KMS-11 (cell line): Measurements from ENCODE around the gene ARHGDIG.

Source experiments
- H2AFZ ChIP-seq: fragments of 200-600 bp; sonication (generic); 2 replicates; pipeline ENCODE4 v1.6.1; 2016; ENCODE audit warnings: antibody characterized with exemption, mixed run types, low read depth
- H3K27ac ChIP-seq: fragments of 200-600 bp; sonication (generic); 2 replicates; pipeline ENCODE4 v1.6.1; 2016; ENCODE audit warnings: mild to moderate bottlenecking, mixed run types
- H3K27me3 ChIP-seq: fragments of 200-600 bp; sonication (generic); 2 replicates; pipeline ENCODE4 v1.6.1; 2017; ENCODE audit warnings: mild to moderate bottlenecking, low read depth, mixed run types, moderate library complexity; ENCODE audit not compliant: insufficient read depth
- H3K36me3 ChIP-seq: fragments of 200-600 bp; sonication (generic); 2 replicates; pipeline ENCODE4 v1.6.1; 2017; ENCODE audit warnings: mild to moderate bottlenecking, mixed run types; ENCODE audit not compliant: insufficient read depth
- H3K4me1 ChIP-seq: fragments of 200-600 bp; sonication (generic); 2 replicates; pipeline ENCODE4 v1.6.1; 2016; ENCODE audit warnings: mild to moderate bottlenecking, low read depth, mixed run types; ENCODE audit not compliant: poor library complexity, severe bottlenecking
- H3K4me2 ChIP-seq: fragments of 200-600 bp; sonication (generic); 2 replicates; pipeline ENCODE4 v1.7.0; 2016; ENCODE audit warnings: mild to moderate bottlenecking, mixed run types
- H3K4me3 ChIP-seq: fragments of 200-600 bp; sonication (generic); IDR thresholded peaks from 2 replicates; pipeline ENCODE4 v1.6.1; 2017; ENCODE audit warnings: low read depth, low read length, mixed read lengths; ENCODE audit not compliant: insufficient read depth
- H3K79me2 ChIP-seq: fragments of 200-600 bp; sonication (generic); 2 replicates; pipeline ENCODE4 v1.6.1; 2016; ENCODE audit warnings: low read depth, mixed run types; ENCODE audit not compliant: insufficient read depth
- H3K9ac ChIP-seq: fragments of 200-600 bp; sonication (generic); 2 replicates; pipeline ENCODE4 v1.6.1; 2016; ENCODE audit warnings: mild to moderate bottlenecking, mixed run types
- H4K20me1 ChIP-seq: fragments of 200-600 bp; sonication (generic); 2 replicates; pipeline ENCODE4 v1.6.1; 2016; ENCODE audit warnings: mild to moderate bottlenecking, mixed run types; ENCODE audit not compliant: insufficient read depth
- CTCF ChIP-seq: fragments of 200-600 bp; sonication (generic); conservative IDR thresholded peaks from 2 replicates; pipeline ENCODE4 v1.6.1; 2017; ENCODE audit warnings: low read depth, mild to moderate bottlenecking, antibody characterized with exemption, low read length, moderate library complexity, mixed read lengths

The ARHGDIG gene

GRCh38 chr16:260326-260725 is 20.1 kb upstream of the ARHGDIG start:
- Histone ChIP-seq H3K4me1 (no peaks in the 10 kb centered on the region), H3K9ac (no peak overlapping the region), H3K4me2 (no peak overlapping the region), H4K20me1 (no peaks in the 10 kb centered on the region), H3K4me3 (no peak overlapping the region), H3K79me2 (no peaks in the 10 kb centered on the region), H3K27ac (no peak overlapping the region), H3K36me3 (no peaks in the 10 kb centered on the region), H2AFZ (no peak overlapping the region), H3K27me3 (no peaks in the 10 kb centered on the region)
- TF ChIP-seq CTCF = no peak

DNA sequence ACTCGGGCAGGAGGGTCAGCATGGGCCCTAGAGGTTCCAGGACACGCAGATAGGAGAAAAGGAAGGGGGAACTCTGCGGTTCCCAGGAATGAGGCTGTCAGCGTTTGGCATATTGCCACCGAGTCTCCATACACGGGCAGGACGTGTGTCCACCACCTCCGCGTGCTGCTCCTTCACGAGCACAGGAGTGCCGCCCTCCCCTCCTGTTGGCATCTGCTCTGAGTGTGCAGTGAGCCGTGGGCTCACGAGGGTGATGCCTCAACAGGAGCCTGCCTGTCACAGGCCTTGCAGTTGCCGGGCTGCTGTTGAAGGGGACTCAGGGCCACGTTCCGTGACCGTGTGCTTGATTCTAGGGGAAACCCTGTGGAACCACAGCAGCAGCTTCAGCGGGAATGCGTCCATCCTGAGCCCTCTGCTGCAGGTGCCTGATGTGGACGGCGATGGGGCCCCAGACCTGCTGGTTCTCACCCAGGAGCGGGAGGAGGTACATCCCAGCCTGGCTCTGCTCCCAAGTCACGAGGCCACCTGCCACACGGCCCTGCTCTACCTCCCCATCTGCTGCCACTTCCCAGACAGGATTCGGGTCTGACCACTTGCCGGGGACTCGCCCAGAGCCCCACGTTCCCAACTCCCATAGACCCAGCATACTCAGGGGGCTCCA is 19.2 kb upstream of the ARHGDIG start:
- no peaks in the 10 kb centered on the region for H3K36me3 ChIP-seq

DNA sequence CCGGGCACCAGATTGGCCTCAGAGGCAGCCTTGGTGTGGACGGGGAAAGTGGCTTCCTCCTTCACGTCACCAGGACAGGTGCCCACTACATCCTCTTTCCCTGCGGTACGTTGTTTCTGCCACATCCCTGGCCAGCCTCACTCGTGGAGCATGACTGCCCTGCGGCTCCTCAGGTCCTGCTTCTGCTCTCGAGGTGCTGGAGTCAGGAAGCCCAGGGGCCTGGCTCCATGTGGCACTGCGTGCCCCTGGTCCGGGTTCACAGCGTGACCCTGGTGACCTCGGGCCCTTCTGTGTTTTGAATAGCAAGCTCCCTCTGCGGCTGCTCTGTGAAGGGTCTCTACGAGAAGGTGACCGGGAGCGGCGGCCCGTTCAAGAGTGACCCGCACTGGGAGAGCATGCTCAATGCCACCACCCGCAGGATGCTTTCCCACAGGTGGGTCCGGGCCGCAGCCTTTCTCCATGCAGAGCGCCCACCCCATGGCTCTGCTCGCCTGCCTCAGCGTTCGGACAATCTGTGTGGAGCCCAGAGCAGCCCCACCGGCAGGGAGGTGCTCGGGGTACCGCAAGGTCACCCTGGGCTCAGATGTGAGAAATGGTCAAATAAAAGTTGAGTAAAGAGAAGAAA is 18.2 kb upstream of the ARHGDIG start:
- H3K36me3 ChIP-seq = no peaks in the 10 kb centered on the region
- no peak overlapping the region for H3K27ac ChIP-seq
- H3K9ac ChIP-seq = no peak overlapping the region
- H3K4me3 ChIP-seq = no peak overlapping the region
- no peak overlapping the region for H2AFZ ChIP-seq
- H3K27me3 ChIP-seq = no peaks in the 10 kb centered on the region
- no peak for TF ChIP-seq CTCF
- H3K4me2 ChIP-seq = no peak overlapping the region
- no peaks in the 10 kb centered on the region for H4K20me1 ChIP-seq
- H3K79me2 ChIP-seq = no peaks in the 10 kb centered on the region
- H3K4me1 ChIP-seq = no peaks in the 10 kb centered on the region

More for the DNA sequence above, 19.2 kb upstream of the ARHGDIG start:
- H3K9ac ChIP-seq = no peak overlapping the region
- H2AFZ ChIP-seq = no peak overlapping the region
- no peak overlapping the region for H3K27ac ChIP-seq
- no peaks in the 10 kb centered on the region for H3K79me2 ChIP-seq
- no peak for TF ChIP-seq CTCF
- H3K4me3 ChIP-seq = no peak overlapping the region
- no peak overlapping the region for H3K4me2 ChIP-seq
- no peaks in the 10 kb centered on the region for H3K27me3 ChIP-seq
- H3K4me1 ChIP-seq = no peaks in the 10 kb centered on the region
- no peaks in the 10 kb centered on the region for H4K20me1 ChIP-seq

DNA sequence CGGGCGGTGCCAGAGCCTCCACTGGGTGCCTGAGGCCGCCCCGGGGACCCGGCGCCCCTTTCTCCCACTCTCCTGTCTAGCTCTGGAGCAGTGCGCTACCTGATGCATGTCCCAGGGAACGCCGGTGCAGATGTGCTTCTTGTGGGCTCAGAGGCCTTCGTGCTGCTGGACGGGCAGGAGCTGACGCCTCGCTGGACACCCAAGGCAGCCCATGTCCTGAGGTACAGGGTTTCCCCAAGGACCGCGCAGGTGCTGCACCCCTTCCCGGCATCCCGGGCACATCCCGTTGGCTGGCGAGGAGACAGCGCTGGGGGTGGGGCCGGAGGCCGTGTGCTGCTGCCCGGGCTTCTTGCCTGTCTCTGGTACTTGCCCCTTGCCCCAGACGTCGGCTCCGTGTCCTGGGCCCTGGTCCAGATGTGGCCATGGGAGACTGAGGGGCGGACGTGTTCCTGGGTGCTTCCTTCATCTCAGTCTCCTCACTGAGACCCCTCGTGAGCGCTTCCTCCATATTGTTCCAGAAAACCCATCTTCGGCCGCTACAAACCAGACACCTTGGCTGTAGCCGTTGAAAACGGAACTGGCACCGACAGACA is 17.1 kb upstream of the ARHGDIG start:
- Histone ChIP-seq H3K4me3 (no peak overlapping the region), H3K36me3 (no peaks in the 10 kb centered on the region), H4K20me1 (no peaks in the 10 kb centered on the region), H3K27me3 (no peaks in the 10 kb centered on the region; the same call in 1 of the 2 replicates), H3K4me1 (no peaks in the 10 kb centered on the region), H3K27ac (no peak overlapping the region), H2AFZ (no peak overlapping the region), H3K4me2 (no peak overlapping the region), H3K79me2 (no peaks in the 10 kb centered on the region), H3K9ac (no peak overlapping the region)
- no peak for TF ChIP-seq CTCF
